ENCODE results near the gene YARS1.

DNA sequence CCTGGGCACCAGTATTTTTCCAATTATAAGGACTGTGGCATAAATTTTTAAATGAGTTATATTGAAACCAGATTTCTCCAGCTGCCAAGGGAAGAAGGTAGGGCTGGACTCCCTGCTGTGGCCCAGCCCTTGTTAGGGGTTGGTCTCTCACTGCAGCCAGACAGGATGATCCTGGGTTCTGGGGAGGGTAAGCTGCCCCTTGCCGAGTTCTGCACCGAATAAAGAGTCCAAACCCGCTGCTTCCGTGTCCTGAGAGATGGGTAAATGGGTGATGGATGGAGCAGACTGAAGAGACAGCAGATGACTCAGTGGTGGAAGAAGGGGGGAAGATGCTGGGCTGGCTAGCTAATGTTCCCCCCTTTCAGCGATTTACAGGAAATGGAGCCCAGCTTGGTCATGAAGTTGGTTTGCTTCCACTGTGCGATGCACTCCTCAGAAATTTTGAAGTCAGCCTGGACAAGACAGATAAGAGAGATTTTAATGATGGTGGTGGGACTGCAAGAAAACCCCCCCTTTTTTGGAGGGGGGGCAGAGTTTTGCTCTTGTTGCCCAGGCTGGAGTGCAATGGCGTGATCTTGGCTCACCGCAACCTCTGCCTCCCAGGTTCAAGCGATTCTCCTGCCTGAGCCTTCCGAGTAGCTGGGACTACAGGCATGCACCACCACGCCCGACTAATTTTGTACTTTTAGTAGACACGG lies 41.4 kb downstream of the YARS1 start:
- TF ChIP-seq, protein P1, sequence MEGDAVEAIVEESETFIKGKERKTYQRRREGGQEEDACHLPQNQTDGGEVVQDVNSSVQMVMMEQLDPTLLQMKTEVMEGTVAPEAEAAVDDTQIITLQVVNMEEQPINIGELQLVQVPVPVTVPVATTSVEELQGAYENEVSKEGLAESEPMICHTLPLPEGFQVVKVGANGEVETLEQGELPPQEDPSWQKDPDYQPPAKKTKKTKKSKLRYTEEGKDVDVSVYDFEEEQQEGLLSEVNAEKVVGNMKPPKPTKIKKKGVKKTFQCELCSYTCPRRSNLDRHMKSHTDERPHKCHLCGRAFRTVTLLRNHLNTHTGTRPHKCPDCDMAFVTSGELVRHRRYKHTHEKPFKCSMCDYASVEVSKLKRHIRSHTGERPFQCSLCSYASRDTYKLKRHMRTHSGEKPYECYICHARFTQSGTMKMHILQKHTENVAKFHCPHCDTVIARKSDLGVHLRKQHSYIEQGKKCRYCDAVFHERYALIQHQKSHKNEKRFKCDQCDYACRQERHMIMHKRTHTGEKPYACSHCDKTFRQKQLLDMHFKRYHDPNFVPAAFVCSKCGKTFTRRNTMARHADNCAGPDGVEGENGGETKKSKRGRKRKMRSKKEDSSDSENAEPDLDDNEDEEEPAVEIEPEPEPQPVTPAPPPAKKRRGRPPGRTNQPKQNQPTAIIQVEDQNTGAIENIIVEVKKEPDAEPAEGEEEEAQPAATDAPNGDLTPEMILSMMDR (conservative IDR thresholded peaks at IDR 0.05; ENCODE audit: low read depth, low read length): no peak
- TF ChIP-seq EZH2phosphoT487 (IDR thresholded peaks at IDR 0.05; ENCODE audit: borderline replicate concordance, low read length): no peak
- no peak for TF ChIP-seq EZH2 (IDR thresholded peaks at IDR 0.05; ENCODE audit: low read length, unreplicated experiment)
